Stomach (tissue), 4 donors: ENCODE measurements around the gene AQP2.

Source experiments
- CTCF ChIP-seq, 7 experiments: fragments of 450-650 bp in 4 of 7; fragments of 200-600 bp in 3 of 7; sonication (generic) in 3 of 7; IDR thresholded peaks; one replicate each; pipeline ENCODE4 v1.5.1; 2016 to 2019; ENCODE audit warnings: antibody characterized with exemption in 7 of 7, control low read depth in 2 of 7, mild to moderate bottlenecking in 1 of 7
- POLR2AphosphoS5 ChIP-seq, 3 donors: sonication (generic); formaldehyde crosslinking; IDR thresholded peaks; one replicate each; pipeline ENCODE4 v1.6.1; 2016; ENCODE audit warnings: antibody characterized with exemption in 3 of 3

GRCh38 chr12:49998453-49998852 is 47.9 kb downstream of the AQP2 start:
- TF ChIP-seq CTCF (IDR thresholded peaks at IDR 0.05), result no peak
- no peak for TF ChIP-seq POLR2AphosphoS5 (IDR thresholded peaks at IDR 0.05)
